PC-3 (cell line): ENCODE results near the gene SRGAP3. TPM values are rescaled to one million over a fixed set of nuclear protein-coding genes. Genes with fewer than 3 reads are reported as not detected.

Experiments used
- ATAC-seq: fragments of 200-7000 bp; cut with Tn5 transposase; 2 replicates; pipeline ENCODE4 v1.9.1; 2020; ENCODE audit warnings: mild to moderate bottlenecking, moderate library complexity
- BruUV-seq: library from RNA; stranded (reverse); fragments of 400-500 nt; replicated peaks from 2 replicates; lab custom pipeline; 2021; lab: Mats Ljungman, UMichigan
- CTCF ChIA-PET: fragments of 300-600 bp; sonication (Branson Sonifier 250); formaldehyde crosslinking; loops from one replicate; lab custom pipeline; 2022; ENCODE audit warnings: antibody characterized with exemption; lab: Charles Lee
- POLR2A ChIA-PET: fragments of 300-600 bp; sonication (Branson Sonifier 250); formaldehyde crosslinking; loops from one replicate; lab custom pipeline; 2022; ENCODE audit warnings: antibody characterized with exemption; ENCODE audit not compliant: unreplicated experiment; lab: Charles Lee
- DNase-seq: peaks from one replicate; pipeline ENCODE4 v3.0.0-alpha.2; 2015
- H2AFZ ChIP-seq: fragments of 300-600 bp; sonication (generic); 2 replicates; pipeline ENCODE4 v1.6.0; 2016; ENCODE audit warnings: antibody characterized with exemption, low read length
- H3F3A ChIP-seq: fragments of 300-600 bp; sonication (generic); one replicate; pipeline ENCODE4 v1.6.0; 2017; ENCODE audit warnings: antibody characterized with exemption, low read length, control low read depth, mild to moderate bottlenecking; ENCODE audit not compliant: unreplicated experiment
- H3K27ac ChIP-seq: fragments of 300-600 bp; sonication (generic); 2 replicates; pipeline ENCODE4 v1.5.1; 2016; ENCODE audit warnings: mild to moderate bottlenecking, low read length
- H3K27me3 ChIP-seq: fragments of 300-600 bp; sonication (generic); 2 replicates; pipeline ENCODE4 v1.6.1; 2016; ENCODE audit warnings: low read length, mixed read lengths
- H3K36me3 ChIP-seq: fragments of 300-600 bp; sonication (generic); 2 replicates; pipeline ENCODE4 v1.6.1; 2016; ENCODE audit warnings: low read depth, mixed run types, low read length, mixed read lengths
- H3K4me1 ChIP-seq: fragments of 300-600 bp; sonication (generic); 2 replicates; pipeline ENCODE4 v1.5.1; 2016; ENCODE audit warnings: low read length; ENCODE audit not compliant: insufficient read depth
- H3K4me2 ChIP-seq: fragments of 300-600 bp; sonication (generic); 2 replicates; pipeline ENCODE4 v1.6.0; 2016; ENCODE audit warnings: low read length
- H3K4me3 ChIP-seq: fragments of 300-600 bp; sonication (generic); 2 replicates; pipeline ENCODE4 v1.5.1; 2016; ENCODE audit warnings: mild to moderate bottlenecking, low read length, mixed read lengths
- H3K79me2 ChIP-seq: fragments of 300-600 bp; sonication (generic); 2 replicates; pipeline ENCODE4 v1.6.1; 2017; ENCODE audit warnings: low read length, mixed read lengths
- H3K9ac ChIP-seq: fragments of 300-600 bp; sonication (generic); 2 replicates; pipeline ENCODE4 v1.6.0; 2016; ENCODE audit warnings: mild to moderate bottlenecking, low read length
- H3K9me2 ChIP-seq: fragments of 300-600 bp; sonication (generic); replicated peaks from 2 replicates; pipeline ENCODE4 v1.6.1; 2016; ENCODE audit warnings: mixed run types, low read length, mixed read lengths
- H3K9me3 ChIP-seq: fragments of 300-600 bp; sonication (generic); 2 replicates; pipeline ENCODE4 v1.6.1; 2016; ENCODE audit warnings: low read length, mixed read lengths
- H4K20me1 ChIP-seq: fragments of 300-600 bp; sonication (generic); 2 replicates; pipeline ENCODE4 v1.6.1; 2016; ENCODE audit warnings: low read length, mixed read lengths
- CTCF ChIP-seq: fragments of 300-600 bp; sonication (generic); conservative IDR thresholded peaks from 2 replicates; pipeline ENCODE4 v1.5.1; 2017; ENCODE audit warnings: antibody characterized with exemption, low read depth, mild to moderate bottlenecking, low read length
- EZH2 ChIP-seq: fragments of 300-600 bp; sonication (generic); IDR thresholded peaks from one replicate; pipeline ENCODE4 v1.6.1; 2017; ENCODE audit warnings: antibody characterized with exemption, mild to moderate bottlenecking, low read length; ENCODE audit not compliant: unreplicated experiment
- EZH2phosphoT487 ChIP-seq: fragments of 300-600 bp; sonication (generic); IDR thresholded peaks from 2 replicates; pipeline ENCODE4 v1.6.1; 2018; ENCODE audit warnings: mild to moderate bottlenecking, antibody characterized with exemption, low read length, borderline replicate concordance
- intact Hi-C: fragments of 100-400 bp; cut with micrococcal nuclease; formaldehyde crosslinking; loops from 2 replicates; pipeline ENCODE4 v1.9.0; 2023
- total RNA-seq: library from RNA; depleted of rRNA; stranded (reverse); fragments of >200 nt; gene quantifications from 2 replicates; pipeline ENCODE4 v1.2.3, GENCODE V29; 2014; rRNA removed

Gene SRGAP3
- total RNA-seq, 1 experiment from 2014 or later: 7.5 TPM

GRCh38 chr3:8931342-8931741, 318.1 kb downstream of the SRGAP3 start:
- Histone ChIP-seq H3K9me3 (no peaks in the 10 kb centered on the region), H3K4me2 (no peak overlapping the region), H2AFZ (no peak overlapping the region), H3F3A (no peaks in the 10 kb centered on the region), H3K4me3 (no peak overlapping the region), H3K27ac (no peak overlapping the region), H3K27me3 (no peaks in the 10 kb centered on the region), H3K79me2 (peaks cover 20% of the 10 kb centered on the region; the same call in 1 of the 2 replicates), H3K4me1 (peaks cover 5% of the 10 kb centered on the region), H4K20me1 (no peaks in the 10 kb centered on the region), H3K36me3 (peaks cover 42% of the 10 kb centered on the region), H3K9me2 (no peaks in the 10 kb centered on the region), H3K9ac (no peak overlapping the region)
- intact Hi-C loops: no loop called here
- BruUV-seq: no TSS peak
- no peak for TF ChIP-seq CTCF
- TF ChIP-seq EZH2: no peak
- TF ChIP-seq EZH2phosphoT487: no peak
- ATAC-seq (no peak; the same call in 1 of the 2 replicates), DNase-seq (no peak)
- POLR2A ChIA-PET: interaction anchor here (0.7 kb wide), 1 partner anchor 96 kb away, joined by 9 read pairs; no protein-coding TSS in a partner anchor
- CTCF ChIA-PET: no interaction called here

Other genes starting within 250 kb of the SRGAP3 start
- 45.3 and 65.5 TPM in 2 replicates for gene THUMPD3, start 113.4 kb upstream of the SRGAP3 start, total RNA-seq
- 64.9 and 74.9 TPM in 2 replicates for gene SETD5, start 148.0 kb upstream of the SRGAP3 start, total RNA-seq